Stimulated activated CD8-positive, alpha-beta memory T cell treated with anti-CD3 and anti-CD28 coated beads, Interleukin-7, amount 100 ng/mL, for 24 hours (primary cell): Measurements from ENCODE around the gene MOB3B.

Source experiments
- DNase-seq: peaks from one replicate; pipeline ENCODE4 v3.0.0-alpha.2; 2020; ENCODE audit warnings: low read depth

The MOB3B gene

GRCh38 chr9:27362447-27363210 lies 167.0 kb downstream of the MOB3B start:
- DNase-seq: no peak

- DNase-seq: no peak
Measured at GRCh38 chr9:27361492-27361891, 168.1 kb downstream of the MOB3B start.

GRCh38 chr9:27359763-27360162 lies 169.9 kb downstream of the MOB3B start:
- no peak for DNase-seq

GRCh38 chr9:27358007-27358406 lies 171.6 kb downstream of the MOB3B start:
- DNase-seq: no peak

GRCh38 chr9:27356446-27356845 lies 173.2 kb downstream of the MOB3B start:
- DNase-seq: no peak

- DNase-seq: no peak
Measured at GRCh38 chr9:27355166-27355565, 174.4 kb downstream of the MOB3B start.

- no peak for DNase-seq
Measured at GRCh38 chr9:27353474-27354229, 176.0 kb downstream of the MOB3B start.

- no peak for DNase-seq
Measured at GRCh38 chr9:27353166-27353473, 176.5 kb downstream of the MOB3B start.

GRCh38 chr9:27352457-27353165 lies 177.0 kb downstream of the MOB3B start:
- no peak for DNase-seq

GRCh38 chr9:27351438-27351837 lies 178.2 kb downstream of the MOB3B start:
- no peak for DNase-seq

GRCh38 chr9:27350382-27350976 lies 179.1 kb downstream of the MOB3B start:
- DNase-seq: no peak

- no peak for DNase-seq
Measured at GRCh38 chr9:27349698-27350080, 179.9 kb downstream of the MOB3B start.

GRCh38 chr9:27348785-27349697 lies 180.6 kb downstream of the MOB3B start:
- no peak for DNase-seq

- no peak for DNase-seq
Measured at GRCh38 chr9:27347889-27348288, 181.7 kb downstream of the MOB3B start.

GRCh38 chr9:27344776-27345175 lies 184.8 kb downstream of the MOB3B start:
- no peak for DNase-seq

- DNase-seq: no peak
Measured at GRCh38 chr9:27341545-27342294, 187.9 kb downstream of the MOB3B start.

GRCh38 chr9:27340961-27341511 lies 188.6 kb downstream of the MOB3B start:
- no peak for DNase-seq

- no peak for DNase-seq
Measured at GRCh38 chr9:27340285-27340674, 189.3 kb downstream of the MOB3B start.

GRCh38 chr9:27339661-27340284 lies 189.8 kb downstream of the MOB3B start:
- DNase-seq: no peak

- DNase-seq: no peak
Measured at GRCh38 chr9:27338527-27338903, 191.1 kb downstream of the MOB3B start.
